RKO (cell line): ENCODE data around the gene LRP4.
"Not testable (repeated sequence)": the region's sequence is repeated elsewhere in the genome, so short reads cannot be mapped to it uniquely, and the experiment has no call there.

Experiments used
- DNase-seq: peaks from one replicate; pipeline ENCODE4 v3.0.0-alpha.2; 2016; ENCODE audit warnings: low spot score

Gene LRP4

GRCh38 chr11:46927928-46928327, 9.6 kb upstream of the LRP4 start:
- not testable (repeated sequence) for DNase-seq

DNA sequence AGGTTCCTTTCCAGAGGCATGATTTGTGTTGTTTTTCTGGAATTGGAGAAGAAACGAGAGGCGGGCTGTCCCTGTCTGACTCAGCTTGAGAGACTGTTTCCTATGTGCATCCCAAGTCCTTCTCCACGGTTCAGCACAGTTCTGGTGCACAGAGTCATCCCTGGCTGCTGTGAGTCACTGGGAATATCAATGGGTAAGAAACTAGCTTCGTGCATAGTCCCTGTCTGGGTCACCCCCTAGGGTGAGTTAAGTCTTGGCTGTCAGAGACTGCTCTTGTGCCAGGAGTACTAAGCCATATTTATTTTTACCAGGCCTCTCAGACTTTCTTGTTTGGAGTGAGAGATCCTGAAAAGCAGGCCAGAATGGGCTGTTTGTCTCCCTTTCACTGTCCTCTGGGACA, 2.4 kb upstream of the LRP4 start:
- DNase-seq, result peak; percentile 94

GRCh38 chr11:46918788-46919513, 601 bp upstream of the LRP4 start:
- no peak for DNase-seq

GRCh38 chr11:46917762-46918082, 628 bp downstream of the LRP4 start:
- no peak for DNase-seq

DNA sequence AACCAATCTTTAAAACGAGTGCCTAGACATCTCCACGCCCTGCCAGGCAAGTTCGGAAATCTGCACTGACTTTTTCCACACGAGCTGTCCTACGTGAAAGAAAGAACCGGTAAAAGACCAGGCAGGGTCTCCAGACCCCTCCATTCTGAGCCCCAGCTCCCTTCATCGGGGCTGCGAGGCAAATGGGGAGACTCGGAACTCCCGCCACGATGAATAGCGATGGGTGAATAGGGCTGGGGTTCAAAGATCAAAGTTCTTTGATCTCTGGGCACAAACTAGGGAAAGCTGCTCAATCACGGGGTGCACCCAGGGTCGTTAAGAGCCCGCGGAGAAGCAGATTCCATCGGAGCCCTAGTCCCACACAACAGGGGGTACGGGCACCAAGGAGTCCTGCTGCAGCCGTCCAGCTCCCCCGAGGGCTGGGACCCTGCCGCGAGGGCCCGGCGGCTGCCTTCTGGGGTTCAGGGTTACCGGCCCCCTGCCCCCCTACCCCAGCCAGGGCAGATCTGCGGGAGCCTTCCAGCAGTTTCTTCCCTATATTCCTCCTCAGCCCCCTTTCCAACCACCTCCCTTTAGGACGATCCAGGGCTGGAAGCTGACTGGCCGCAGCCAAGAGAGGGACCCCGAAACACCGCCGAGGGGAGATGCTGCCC, 1.1 kb downstream of the LRP4 start:
- DNase-seq, result peak; percentile 37

DNA sequence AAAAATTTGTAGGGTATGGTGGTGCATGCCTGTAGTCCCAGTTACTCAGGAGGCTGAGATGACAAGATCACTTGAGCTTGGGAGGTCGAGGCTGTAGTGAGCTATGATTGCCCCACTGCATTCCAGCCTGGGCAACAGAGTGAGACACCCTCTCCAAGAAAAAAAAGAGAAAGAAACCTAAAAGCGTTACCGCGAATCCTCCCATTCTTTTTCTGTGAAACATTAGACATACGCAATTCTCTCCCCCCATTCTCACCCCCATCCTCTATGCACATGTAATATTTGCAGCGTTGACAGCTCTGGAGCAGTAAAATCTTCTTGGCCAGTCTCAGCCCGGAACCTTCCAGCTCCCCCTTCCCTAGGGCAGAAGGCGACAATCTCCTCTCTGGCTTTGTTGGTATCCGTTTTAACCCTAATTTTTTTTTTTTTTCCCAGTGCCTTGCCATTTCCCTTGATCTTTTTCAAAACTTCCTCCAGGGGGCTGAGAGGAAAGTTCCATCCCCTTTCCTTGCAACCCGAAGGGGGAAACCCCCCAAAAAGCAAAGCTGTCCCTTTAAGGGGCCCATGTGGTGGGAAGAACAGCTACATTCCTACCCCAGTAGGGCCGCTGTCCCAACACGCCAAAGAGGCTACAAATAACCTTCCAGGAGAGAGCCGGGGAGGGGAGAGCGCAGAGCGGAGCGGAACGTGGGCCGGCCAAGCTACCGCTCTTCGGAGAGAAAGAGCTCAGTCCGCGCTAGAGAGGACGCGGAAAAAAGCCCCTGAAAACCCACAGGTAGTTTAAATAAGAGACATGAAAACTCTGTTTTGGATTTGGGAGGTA, 1.9 kb downstream of the LRP4 start:
- peak; percentile 82 for DNase-seq

DNA sequence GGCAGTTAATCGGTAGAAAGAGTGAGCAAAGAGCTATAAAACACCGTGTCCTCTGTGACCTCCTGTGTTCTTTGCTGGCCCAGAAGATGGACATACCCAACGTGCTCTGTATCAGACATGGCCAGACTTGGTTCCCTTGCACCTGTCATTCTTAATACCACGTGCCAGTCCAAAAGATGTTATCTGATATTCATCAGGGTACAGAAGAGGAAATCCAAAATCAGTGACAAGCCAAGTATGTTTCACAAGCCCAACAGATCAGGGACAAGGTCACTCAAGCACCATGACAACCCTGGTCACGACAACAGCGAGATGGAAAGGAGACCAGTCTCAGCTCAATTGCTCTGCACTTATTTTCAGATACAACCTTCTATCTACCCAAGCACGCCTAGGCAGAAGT, 3.4 kb downstream of the LRP4 start:
- DNase-seq, result no peak

DNA sequence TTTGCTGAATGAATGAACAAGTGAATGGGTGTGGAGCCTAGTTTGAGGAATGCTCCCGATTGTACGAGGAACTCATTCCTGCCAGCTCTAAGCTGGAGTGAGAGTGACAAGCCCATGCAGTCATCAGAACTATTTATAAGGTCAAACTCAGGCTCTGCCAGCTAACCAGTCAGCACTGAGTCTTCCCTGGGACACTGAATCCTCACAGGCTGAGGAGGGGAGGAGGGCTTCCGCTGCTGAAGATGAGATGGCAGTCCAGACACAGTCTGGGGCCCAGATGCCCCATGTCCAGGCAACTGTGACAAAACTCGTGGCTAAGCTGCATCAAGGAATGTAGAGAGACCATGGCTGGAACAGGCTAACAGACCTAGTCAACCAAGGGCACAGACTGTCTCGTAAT, 4.0 kb downstream of the LRP4 start:
- DNase-seq, result peak; percentile 86

DNA sequence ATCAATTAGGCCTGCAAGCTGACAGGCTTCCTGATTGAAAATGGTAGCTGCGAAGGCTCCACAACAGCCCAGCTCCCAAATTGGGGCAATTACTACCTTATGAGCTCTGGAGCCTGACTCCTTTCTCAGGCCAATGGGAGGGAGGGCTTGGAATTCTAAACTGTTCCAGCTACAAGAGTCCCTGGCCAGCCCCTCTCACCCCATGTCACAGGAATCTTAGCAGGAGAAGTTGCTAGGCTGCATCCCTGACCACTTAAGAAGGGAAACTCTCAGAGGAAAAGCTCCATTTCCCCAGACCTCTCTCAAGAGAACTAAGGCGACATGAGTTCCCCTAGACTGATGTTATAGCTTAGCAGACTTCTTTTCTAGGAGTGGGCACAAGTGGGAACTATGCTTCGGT, 4.9 kb downstream of the LRP4 start:
- DNase-seq, result no peak

DNA sequence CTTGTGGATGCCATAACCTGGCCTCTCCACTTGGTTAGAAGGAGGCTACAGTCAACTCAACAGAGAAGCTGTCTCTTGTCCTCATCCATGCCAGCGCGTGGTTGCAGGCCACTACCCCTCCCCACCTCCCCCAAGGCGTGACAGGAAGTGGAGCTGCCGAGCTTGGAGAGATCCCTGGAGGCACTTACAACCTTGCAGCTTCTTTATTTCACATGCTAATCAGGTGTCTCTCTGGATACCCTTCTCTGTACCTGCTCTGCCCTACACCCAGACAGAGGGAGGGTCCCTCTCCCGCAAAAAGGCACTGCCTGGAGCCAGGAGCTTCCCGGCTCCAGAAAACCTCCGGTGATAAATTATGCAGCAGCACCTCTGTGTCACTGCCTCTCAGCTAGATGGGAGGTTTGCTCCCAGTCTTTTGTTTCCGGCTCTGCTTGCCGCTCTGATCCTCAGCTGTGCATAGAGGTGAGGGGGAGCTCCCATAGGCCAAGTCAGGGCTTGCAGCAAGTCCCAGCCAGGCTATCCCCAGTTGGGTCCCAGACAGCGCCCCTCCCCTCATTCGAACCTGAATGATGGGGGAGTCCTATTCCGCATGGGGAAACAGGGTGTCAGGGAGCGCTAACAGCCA, 5.7 kb downstream of the LRP4 start:
- no peak for DNase-seq

- DNase-seq, result no peak
These were observed 10.7 kb downstream of the LRP4 start for GRCh38 chr11:46907606-46908005.

DNA sequence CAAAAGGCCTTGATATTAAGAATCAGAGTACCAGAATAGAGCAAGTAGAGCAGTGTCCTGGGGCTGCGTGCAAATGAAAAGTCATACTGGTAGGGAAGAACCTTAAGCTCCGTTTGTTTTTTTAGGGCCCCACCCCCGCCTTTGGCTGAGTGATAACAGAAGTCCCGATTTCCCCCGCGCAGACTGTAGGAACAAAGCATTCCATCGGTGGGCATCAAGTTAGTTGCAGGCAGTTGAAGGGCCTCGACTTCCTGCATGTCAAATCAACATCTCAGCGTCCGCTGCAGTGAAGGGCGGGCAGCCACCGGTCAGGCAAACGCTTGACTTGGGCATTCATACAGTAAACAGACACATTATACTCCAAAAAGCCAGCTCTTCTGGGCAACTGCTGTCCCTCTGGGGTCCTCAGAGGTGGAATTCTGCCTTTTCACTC, 11.7 kb downstream of the LRP4 start:
- no peak for DNase-seq

- DNase-seq, result no peak
These were observed 12.5 kb downstream of the LRP4 start for GRCh38 chr11:46905806-46906205.

- no peak for DNase-seq
These were observed 14.5 kb downstream of the LRP4 start for GRCh38 chr11:46903846-46904245.

DNA sequence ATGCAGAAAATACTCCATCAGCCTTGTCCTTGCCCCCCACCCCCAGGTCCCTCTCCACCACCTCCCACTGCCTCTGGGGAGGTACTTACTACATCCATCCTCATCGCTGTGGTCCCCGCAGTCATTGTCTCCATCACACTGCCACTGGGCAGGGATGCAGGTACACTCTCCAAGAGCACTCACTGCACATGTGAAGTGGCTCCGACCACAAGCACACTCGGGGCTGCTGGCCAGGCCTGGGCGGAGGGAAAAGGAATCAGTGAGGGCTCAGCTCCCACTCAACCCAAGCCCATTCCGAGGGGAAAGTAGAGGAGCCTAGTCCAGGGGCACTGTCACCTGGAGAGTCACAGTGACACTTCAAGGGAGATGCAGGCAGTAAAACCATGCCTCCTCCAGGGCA, 15.7 kb downstream of the LRP4 start:
- no peak for DNase-seq

- no peak for DNase-seq
These were observed 17.2 kb downstream of the LRP4 start for GRCh38 chr11:46901156-46901555.

DNA sequence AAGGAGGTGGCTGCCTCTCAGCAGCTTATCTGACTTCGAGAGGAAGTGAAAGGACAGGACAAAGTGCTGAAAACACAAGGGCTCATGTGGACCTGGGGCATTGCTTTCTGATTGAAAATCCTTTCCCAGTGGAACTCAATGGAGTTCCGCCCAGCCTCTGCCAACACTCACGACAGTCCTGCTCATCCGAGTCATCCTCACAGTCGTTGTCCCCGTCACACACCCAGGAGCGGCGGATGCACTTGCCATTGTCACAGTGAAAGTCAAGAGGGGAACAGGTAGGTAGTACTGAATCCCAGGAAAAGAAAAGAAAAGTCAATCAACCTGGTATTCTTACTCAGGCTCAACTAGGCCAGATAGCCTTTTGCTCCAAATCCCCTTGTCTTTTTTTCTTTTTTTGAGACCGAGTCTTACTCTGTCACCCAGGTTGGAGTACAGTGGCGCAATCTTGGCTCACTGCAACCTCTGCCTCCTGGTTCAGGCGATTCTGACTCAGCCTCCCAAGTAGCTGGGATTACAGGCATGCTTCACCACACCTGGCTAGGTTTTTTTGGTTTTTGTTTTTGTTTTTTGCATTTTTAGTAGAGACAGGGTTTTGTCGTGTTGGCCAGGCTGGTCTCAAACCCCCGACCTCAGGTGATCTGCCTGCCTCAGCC, 18.1 kb downstream of the LRP4 start:
- DNase-seq, result no peak

DNA sequence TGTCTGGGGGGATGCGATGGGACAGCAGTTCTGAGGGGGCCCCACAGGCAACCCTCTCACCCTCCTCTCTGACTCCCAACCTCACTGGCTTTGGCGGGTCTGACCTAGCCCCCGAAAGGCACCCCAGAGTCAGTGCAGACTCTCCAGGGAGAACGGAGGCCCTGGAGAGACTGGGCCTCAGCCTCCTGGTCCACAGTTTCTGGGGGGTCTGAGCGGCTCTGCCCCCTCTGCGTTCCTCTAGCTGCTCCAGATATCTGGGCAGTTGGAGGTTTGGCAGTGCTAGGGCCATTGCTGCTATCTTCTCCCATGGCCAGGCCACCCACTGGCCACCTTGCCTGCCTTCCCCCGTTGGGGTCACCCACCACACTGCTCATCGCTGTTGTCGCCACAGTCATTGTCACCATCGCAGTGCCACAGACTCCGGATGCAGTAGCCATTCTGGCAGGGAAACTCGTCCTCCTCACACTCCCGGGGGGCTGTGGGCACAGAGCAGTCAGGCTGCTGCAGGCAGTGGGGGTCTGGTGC, 18.8 kb downstream of the LRP4 start:
- no peak for DNase-seq

DNA sequence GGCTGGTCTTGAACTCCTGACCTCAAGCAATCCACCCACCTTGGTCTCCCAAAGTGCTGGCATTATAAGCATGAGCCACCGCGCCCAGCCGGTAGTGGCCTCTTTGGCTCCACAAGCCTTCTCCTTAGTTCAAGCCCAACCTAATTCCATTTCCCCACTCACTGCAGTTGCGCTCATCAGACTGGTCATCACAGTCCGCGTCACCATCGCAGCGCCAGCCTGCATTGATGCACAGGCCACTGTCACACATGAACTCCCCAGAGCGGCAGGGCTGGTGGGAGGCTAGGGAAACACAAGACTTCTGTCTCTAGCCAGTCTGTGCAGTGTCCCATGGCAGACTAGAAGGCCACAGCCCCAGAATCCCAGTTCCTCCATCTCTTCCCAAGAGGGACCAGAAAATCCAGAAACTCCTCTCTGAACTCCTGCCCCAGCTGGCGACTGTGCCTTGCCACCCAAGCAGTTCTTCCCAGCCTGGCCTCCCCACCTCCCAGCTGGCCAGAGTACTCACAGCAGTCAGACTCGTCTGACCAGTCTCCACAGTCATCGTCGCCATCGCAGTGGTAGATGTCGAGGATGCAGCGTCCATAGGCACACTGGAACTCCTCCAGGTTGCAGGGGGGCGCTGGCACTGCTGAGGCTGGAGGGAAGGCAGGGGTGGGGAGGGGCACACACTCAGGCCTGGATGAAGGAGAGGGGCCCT, 19.8 kb downstream of the LRP4 start:
- DNase-seq, result no peak

DNA sequence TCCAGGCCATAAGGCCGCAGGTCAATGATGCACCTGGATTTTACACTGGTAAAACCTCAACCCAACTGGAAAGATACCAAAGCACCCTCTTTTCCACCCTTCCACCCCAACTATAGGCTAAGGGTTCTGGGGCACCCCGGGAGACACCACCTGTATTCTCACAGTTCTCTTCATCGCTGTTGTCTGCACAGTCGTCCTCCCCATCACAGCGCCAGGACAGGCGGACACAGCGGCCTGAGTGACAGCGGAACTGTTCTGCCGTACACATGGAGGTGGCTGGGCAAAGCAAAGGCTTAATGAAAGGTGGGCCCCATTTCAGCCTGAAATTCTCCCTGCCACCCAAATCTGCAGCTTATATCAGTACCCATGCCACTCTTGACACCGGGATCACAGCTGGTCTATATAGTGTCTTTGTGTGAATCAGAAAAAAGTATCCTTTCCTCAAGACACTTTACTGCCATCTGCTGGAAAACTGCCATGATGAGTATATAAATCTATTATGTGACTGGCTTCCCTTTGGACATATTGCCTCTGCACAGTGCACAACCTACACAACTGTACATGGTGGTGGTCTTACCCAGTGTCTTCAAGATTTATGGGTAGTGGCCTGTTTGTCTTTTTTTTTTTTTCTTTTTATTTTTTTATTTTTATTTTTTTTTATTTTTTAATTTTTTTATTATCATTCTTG, 21.5 kb downstream of the LRP4 start:
- peak; percentile 82 for DNase-seq

DNA sequence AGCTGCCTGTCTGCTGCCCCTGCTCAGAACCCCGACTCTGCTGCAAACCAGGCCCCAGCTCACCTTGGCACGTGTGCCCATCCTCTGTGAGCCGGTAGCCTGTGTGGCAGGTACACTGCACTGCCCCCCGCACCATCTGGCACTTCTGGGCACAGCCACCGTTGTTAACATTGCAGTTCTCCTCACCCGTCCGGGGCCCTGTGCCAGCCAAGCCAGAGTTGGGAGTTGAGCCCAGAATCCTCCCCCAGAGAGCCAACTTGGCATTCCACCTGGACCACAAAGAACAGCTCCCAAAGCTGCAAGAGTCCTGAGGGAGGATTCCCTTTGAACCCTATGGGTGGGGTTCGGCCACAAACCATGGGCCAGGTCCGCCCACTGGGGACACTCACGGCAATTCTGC, 22.5 kb downstream of the LRP4 start:
- no peak for DNase-seq
